SH-SY5Y (cell line): ENCODE results near the gene DNMT3A.

Experiments used
- GATA2 ChIP-seq: IDR thresholded peaks from 2 replicates; pipeline ENCODE4 v1.6.1; 2011; ENCODE audit warnings: mild to moderate bottlenecking, low read depth, low read length
- GATA3 ChIP-seq: IDR thresholded peaks from 2 replicates; pipeline ENCODE4 v1.6.1; 2011; ENCODE audit warnings: low read depth, mild to moderate bottlenecking, low read length, moderate library complexity

- no peak for TF ChIP-seq GATA2
- TF ChIP-seq GATA3 = no peak
These were observed 56.3 kb downstream of the DNMT3A start for GRCh38 chr2:25285265-25286024.
